GM18519 (cell line): Measurements from ENCODE around the gene KRT2.

Experiments
- ATAC-seq: cut with Tn5 transposase; IDR thresholded peaks from one replicate; pipeline ENCODE4 v1.9.1; 2021; ENCODE audit warnings: mild to moderate bottlenecking, moderate library complexity; ENCODE audit not compliant: unreplicated experiment, low FRiP score

KRT2 gene

GRCh38 chr12:52667931-52668330 is 15.9 kb upstream of the KRT2 start:
- ATAC-seq = no peak

GRCh38 chr12:52667509-52667908 is 15.5 kb upstream of the KRT2 start:
- ATAC-seq = no peak

- no peak for ATAC-seq
These were observed 14.5 kb upstream of the KRT2 start for GRCh38 chr12:52666471-52666870.

GRCh38 chr12:52663420-52663819 is 11.4 kb upstream of the KRT2 start:
- no peak for ATAC-seq

GRCh38 chr12:52662918-52663229 is 10.9 kb upstream of the KRT2 start:
- no peak for ATAC-seq

- ATAC-seq = no peak
These were observed 10.3 kb upstream of the KRT2 start for GRCh38 chr12:52662093-52662917.

- no peak for ATAC-seq
These were observed 9.7 kb upstream of the KRT2 start for GRCh38 chr12:52661668-52662067.

- ATAC-seq = no peak
These were observed 9.0 kb upstream of the KRT2 start for GRCh38 chr12:52660934-52661499.

- ATAC-seq = no peak
These were observed 7.9 kb upstream of the KRT2 start for GRCh38 chr12:52659951-52660350.

- no peak for ATAC-seq
These were observed 7.4 kb upstream of the KRT2 start for GRCh38 chr12:52659395-52659794.

GRCh38 chr12:52658196-52658595 is 6.2 kb upstream of the KRT2 start:
- ATAC-seq = no peak

GRCh38 chr12:52657250-52657902 is 5.4 kb upstream of the KRT2 start:
- no peak for ATAC-seq

- no peak for ATAC-seq
These were observed 4.6 kb upstream of the KRT2 start for GRCh38 chr12:52656616-52657015.

- no peak for ATAC-seq
These were observed 3.7 kb upstream of the KRT2 start for GRCh38 chr12:52655720-52656124.

GRCh38 chr12:52655251-52655650 is 3.2 kb upstream of the KRT2 start:
- no peak for ATAC-seq

- ATAC-seq = no peak
These were observed 1.4 kb downstream of the KRT2 start for GRCh38 chr12:52650520-52651081.

GRCh38 chr12:52649066-52649465 is 2.9 kb downstream of the KRT2 start:
- ATAC-seq = no peak

- no peak for ATAC-seq
These were observed 3.9 kb downstream of the KRT2 start for GRCh38 chr12:52648012-52648550.

GRCh38 chr12:52647601-52648000 is 4.4 kb downstream of the KRT2 start:
- ATAC-seq = no peak

GRCh38 chr12:52646613-52647012 is 5.4 kb downstream of the KRT2 start:
- no peak for ATAC-seq

GRCh38 chr12:52645982-52646381 is 6.0 kb downstream of the KRT2 start:
- no peak for ATAC-seq
